HG03159 (cell line): ENCODE data around the gene CTNNBIP1.
A peak's percentile ranks its signal among the peaks of the same experiment; 100 is the strongest.

Experiments used
- ATAC-seq: cut with Tn5 transposase; IDR thresholded peaks from one replicate; pipeline ENCODE4 v1.9.1; 2021; ENCODE audit warnings: mild to moderate bottlenecking, moderate library complexity; ENCODE audit not compliant: unreplicated experiment

Gene CTNNBIP1

GRCh38 chr1:9838946-9839345, 71.1 kb downstream of the CTNNBIP1 start:
- ATAC-seq, result no peak

GRCh38 chr1:9836632-9836960, 73.5 kb downstream of the CTNNBIP1 start:
- ATAC-seq, result no peak

GRCh38 chr1:9835758-9836631, 74.1 kb downstream of the CTNNBIP1 start:
- no peak for ATAC-seq

GRCh38 chr1:9835404-9835757, 74.7 kb downstream of the CTNNBIP1 start:
- no peak for ATAC-seq

GRCh38 chr1:9833632-9834031, 76.4 kb downstream of the CTNNBIP1 start:
- ATAC-seq, result no peak

GRCh38 chr1:9827558-9828185, 82.4 kb downstream of the CTNNBIP1 start:
- no peak for ATAC-seq

GRCh38 chr1:9826616-9827015, 83.5 kb downstream of the CTNNBIP1 start:
- no peak for ATAC-seq

GRCh38 chr1:9826087-9826486, 84.0 kb downstream of the CTNNBIP1 start:
- no peak for ATAC-seq

GRCh38 chr1:9825093-9826074, 84.7 kb downstream of the CTNNBIP1 start:
- no peak for ATAC-seq

GRCh38 chr1:9824702-9825089, 85.4 kb downstream of the CTNNBIP1 start:
- no peak for ATAC-seq

- peak; percentile 56 for ATAC-seq
Observed at GRCh38 chr1:9823943-9824701, 85.9 kb downstream of the CTNNBIP1 start, which contains the start of gene CLSTN1. CLSTN1 (minus strand) TSS chr1:9823965; CDS start chr1:9823733, 232 bp downstream.

GRCh38 chr1:9823693-9823942, 86.5 kb downstream of the CTNNBIP1 start:
- ATAC-seq, result peak; percentile 24

- ATAC-seq, result peak; percentile 27
Observed at GRCh38 chr1:9822897-9823692, 87.0 kb downstream of the CTNNBIP1 start.

- ATAC-seq, result no peak
Observed at GRCh38 chr1:9822490-9822889, 87.6 kb downstream of the CTNNBIP1 start.

GRCh38 chr1:9821710-9822109, 88.4 kb downstream of the CTNNBIP1 start:
- no peak for ATAC-seq

GRCh38 chr1:9820521-9820920, 89.5 kb downstream of the CTNNBIP1 start:
- ATAC-seq, result no peak

- no peak for ATAC-seq
Observed at GRCh38 chr1:9817734-9818133, 92.3 kb downstream of the CTNNBIP1 start.

- no peak for ATAC-seq
Observed at GRCh38 chr1:9816199-9816598, 93.9 kb downstream of the CTNNBIP1 start.

- no peak for ATAC-seq
Observed at GRCh38 chr1:9815150-9815549, 94.9 kb downstream of the CTNNBIP1 start.

GRCh38 chr1:9814619-9815018, 95.5 kb downstream of the CTNNBIP1 start:
- no peak for ATAC-seq
